OCI-LY1 (cell line): ENCODE results near the gene SMAD7.

Experiments used
- CTCF ChIP-seq: fragments of 200-600 bp; sonication (generic), shearing (Covaris generic); IDR thresholded peaks from 2 replicates; pipeline ENCODE4 v1.5.1; 2017; ENCODE audit warnings: mild to moderate bottlenecking, antibody characterized with exemption, low read length, moderate library complexity, mixed read lengths
- EZH2 ChIP-seq: fragments of 200-600 bp; sonication (generic), shearing (Covaris generic); IDR thresholded peaks from 2 replicates; pipeline ENCODE4 v1.8.0; 2017; ENCODE audit warnings: borderline replicate concordance, mixed run types, mild to moderate bottlenecking, antibody characterized with exemption, low read length, moderate library complexity, mixed read lengths

- TF ChIP-seq CTCF, result no peak
- TF ChIP-seq EZH2, result no peak
These were observed 1.6 kb downstream of the SMAD7 start for GRCh38 chr18:48949050-48949605.
